ENCODE results near the gene MIDN.

MIDN gene

DNA sequence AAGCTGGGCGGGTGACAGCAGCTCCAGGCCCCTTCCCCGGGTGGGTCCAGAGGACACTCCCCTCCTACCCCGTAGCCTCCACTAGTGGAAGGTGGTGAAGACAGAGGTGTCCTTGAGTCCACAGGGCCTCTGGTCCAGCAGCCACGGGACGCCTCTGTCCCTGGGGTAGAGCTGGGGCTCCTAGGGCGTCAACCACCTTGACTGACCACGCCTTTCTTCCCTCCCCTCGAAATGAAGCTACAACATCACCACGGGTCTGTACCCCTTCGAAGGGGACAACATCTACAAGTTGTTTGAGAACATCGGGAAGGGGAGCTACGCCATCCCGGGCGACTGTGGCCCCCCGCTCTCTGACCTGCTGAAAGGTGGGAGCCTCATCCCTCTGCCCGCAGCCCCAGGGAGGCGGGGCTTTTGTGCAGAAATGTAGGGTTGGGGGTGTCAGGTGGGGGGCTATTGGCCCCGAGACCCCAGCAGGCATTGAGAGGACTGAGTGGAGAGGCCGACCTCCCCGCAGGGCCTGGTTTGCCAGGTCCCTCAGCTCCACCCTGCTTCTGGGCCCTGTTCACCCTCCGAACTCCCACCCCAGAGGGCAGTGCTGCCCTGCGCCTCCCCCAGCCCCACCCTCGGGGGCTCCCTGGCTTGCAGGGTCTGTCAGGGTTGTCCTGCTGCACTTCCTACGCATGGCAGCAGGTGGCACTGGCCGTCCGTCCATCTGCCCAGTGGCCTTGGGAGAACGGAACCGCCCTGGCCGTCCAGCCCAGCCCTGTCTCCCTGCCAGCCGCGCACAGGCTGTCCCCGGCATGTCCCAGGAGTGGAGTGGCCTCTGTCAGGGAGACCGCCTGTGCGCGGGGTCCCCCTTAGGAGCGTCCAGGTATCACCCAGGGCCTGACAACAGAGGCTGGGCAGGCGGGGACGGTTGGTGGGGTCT, 27.1 kb upstream of the MIDN start:
- no peak for DNase-seq

GRCh38 chr19:1221904-1222255, 26.5 kb upstream of the MIDN start:
- DNase-seq: no peak

DNA sequence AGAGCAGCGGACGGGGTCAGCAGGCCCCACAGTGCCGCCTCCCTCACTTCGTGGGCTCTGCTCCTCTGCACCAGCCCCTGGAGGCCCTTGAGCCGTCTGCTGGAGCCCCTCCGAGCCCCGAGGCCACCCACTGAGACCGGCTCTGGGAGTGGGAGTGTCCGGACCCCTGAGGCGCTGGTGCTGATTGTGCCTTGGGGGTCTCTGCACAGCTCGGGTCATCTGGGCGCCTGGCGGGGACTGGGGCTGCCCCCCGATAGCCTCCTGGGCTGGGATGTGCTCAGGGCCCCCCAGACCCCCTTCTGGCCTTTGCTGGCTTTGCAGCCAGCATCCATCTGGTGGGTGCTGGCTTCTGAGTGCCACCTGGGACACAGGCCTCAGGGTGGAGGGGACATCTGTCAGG, 26.0 kb upstream of the MIDN start:
- no peak for DNase-seq

GRCh38 chr19:1223018-1223855, 25.1 kb upstream of the MIDN start:
- DNase-seq: no peak

GRCh38 chr19:1224047-1224825, 24.1 kb upstream of the MIDN start:
- no peak for DNase-seq

DNA sequence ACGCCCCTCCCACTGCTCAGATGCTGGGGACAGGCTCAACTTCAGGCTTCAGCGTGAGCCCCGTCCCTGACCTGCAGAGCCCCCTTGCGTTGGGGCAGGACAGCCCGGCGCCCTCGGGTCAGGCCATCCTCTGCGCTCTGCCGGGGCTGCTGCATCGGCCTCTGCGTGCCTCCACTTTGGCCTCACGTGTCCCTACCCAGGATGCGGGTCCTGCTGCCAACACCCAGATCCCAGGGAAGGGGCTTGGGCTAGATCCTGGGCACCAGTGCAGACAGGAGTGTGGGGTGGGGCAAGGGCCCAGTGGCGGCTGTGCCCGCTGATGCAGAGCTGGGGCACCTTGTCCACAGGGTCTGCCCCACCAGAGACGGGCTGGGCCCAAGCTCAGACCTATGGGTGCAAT, 23.5 kb upstream of the MIDN start:
- no peak for DNase-seq

GRCh38 chr19:1225440-1226226, 22.8 kb upstream of the MIDN start:
- no peak for DNase-seq

DNA sequence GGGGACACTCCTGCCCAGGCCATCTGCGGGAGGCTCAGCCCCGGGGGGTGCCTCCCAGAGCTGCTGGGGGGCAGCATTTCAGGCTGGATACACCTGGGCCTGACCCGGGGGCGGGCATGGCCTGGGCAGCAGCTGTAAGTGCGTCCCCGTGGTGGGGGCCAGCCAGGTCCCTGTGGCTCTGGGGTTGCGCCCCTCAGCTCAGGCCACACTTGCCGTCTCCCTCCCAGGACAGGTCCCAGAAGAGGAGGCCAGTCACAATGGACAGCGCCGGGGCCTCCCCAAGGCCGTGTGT, 22.2 kb upstream of the MIDN start:
- DNase-seq: no peak

DNA sequence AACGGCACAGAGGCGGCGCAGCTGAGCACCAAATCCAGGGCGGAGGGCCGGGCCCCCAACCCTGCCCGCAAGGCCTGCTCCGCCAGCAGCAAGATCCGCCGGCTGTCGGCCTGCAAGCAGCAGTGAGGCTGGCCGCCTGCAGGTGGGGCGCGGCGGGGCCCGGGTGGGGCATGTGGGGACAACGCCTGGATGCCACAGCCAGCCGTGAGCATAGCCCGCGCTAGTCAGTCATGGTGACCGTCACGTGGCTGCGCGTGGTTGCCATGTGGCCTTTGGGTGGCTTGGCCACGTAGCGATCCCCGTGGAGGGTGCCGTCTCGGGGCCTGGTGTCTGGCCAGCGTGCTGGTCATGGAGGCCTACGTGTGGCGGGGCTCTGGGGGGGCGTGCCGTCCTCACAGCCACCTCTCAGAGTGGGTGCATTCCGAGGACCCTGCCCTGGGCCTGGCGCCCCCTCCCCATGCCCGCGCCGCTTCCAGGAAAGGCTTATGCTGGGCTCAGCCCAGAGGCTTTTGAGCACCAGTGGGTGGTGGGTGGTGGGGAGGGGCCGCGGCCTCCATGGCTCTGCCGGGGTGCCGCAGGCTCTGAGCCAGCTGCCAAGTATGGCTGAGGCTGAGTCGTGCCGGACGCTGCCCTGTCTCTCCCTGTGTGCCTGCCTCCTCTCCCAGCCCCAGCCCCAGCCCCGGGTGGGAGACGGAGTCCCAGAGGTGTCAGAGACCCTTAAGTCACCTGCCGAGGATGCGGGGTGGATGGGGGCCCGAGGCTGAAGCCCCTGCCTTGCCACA, 21.7 kb upstream of the MIDN start:
- no peak for DNase-seq

DNA sequence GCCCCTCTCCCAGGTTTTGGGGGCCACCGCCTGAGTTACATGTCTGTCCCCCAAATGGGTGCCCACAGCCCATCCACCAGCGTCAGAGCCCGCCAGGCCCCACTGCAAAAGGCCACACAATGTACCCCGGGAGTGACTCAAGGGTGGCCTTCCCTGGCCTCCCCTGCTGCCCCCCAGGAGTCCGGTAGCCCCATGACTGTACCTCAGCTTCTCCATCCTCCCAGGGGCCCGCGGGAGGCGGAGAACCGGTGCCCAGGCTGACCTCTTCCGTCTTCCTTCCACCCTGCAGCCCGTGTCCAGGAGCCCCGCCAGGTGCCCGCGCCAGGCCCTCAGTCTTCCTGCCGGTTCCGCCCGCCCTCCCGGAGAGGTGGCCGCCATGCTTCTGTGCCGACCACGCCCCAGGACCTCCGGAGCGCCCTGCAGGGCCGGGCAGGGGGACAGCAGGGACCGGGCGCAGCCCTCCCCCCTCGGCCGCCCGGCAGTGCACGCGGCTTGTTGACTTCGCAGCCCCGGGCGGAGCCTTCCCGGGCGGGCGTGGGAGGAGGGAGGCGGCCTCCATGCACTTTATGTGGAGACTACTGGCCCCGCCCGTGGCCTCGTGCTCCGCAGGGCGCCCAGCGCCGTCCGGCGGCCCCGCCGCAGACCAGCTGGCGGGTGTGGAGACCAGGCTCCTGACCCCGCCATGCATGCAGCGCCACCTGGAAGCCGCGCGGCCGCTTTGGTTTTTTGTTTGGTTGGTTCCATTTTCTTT, 20.9 kb upstream of the MIDN start:
- DNase-seq: no peak

- DNase-seq: no peak
Observed at GRCh38 chr19:1228161-1228957, 20.0 kb upstream of the MIDN start.

DNA sequence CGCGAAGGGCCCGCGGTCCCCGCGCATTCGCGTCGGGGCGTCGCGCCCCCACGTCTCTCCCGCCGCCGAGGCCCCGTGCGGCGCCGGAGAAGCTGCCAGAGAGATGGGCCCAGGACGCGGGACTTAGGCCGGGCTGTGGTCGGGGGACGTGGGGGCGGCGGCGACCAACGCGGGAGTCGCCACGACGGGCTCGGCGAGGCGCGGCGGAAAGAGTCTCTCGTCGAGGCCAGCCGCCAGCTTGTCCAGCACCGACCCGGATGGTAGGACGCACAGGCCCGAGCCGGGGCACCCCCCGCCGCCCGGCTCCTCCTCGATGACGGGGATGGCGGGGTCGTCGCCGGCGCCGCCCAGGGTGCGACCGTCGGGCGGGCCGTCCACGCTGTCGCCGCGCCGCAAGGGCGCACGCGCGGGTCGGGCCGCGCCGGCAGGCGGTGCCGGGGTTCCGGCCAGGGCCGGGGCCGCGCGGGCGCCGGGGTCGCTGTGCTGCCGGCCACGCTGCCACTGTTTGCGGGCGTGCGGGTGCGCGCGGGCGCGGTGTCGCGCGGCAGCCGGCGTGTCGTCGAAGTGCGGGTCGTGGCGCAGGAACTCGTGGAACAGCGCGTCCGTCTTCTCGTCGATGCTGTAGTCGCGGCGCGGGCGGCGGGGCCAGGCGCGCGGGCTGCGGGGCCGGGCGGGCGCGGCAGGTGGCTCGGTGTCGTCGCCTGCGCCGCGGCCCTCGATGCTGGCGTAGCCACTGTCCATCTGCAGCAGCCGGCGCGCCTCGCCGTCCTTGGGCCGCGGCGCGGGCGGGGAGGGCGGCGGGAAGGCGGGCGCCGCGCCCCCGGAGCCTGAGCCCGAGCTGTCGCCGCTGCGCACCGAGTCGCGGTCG, 19.1 kb upstream of the MIDN start:
- no peak for DNase-seq

GRCh38 chr19:1229924-1230782, 18.2 kb upstream of the MIDN start:
- no peak for DNase-seq

DNA sequence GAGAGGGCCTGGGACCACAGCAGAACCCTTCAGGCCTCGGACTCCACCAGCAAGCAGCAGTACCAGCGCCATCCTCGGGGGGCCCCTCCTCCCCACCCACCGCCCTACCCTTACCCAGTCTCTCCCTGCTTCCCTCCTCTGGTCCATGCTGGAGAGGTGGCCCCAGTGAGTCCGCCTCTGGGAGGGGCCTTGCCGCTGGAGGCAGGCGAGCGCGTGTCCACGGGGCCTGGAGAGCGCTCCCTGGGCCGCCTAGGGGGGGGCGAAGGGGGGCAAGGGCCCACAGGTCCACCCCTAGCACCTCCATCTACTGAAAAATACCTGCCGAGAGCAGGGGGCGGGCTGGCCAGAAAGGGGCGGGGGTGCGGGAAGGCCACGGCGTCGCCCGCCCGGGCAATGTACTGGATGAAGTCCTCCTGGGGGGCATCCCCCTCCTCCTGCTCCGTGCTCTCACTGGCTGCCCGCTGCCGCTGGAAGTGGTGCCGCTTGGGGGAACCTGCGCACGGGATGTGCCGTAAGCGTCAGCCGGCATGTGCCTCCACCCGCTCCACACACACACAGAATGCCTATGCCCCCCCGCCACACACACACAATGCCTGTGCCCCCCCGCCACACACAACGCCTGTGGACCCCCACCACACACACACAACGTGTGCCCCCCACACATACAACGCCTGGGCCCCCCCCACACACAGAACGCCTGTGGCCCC, 17.4 kb upstream of the MIDN start:
- no peak for DNase-seq

- DNase-seq: no peak
Observed at GRCh38 chr19:1231729-1232637, 16.4 kb upstream of the MIDN start.

DNA sequence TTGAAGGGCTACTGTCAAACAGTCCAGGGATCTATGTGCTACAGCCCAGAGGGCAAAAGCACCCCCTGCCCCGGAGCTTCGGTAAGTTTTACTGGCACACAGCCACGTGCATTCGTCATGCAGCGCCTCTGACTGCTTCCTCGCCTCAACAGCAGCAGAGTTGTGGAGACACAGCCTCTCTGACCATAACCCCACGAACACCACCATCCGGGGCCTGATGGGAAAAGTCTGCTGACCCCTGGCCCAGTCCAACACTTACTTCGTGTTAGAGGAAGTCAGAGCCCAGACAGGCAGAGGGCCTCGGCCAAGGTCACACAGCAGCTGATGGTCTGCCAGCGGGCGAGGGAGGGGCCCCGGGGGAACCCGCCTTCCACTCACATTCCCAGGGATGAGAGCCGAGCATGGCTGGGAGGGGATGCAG, 15.7 kb upstream of the MIDN start:
- no peak for DNase-seq
